8988T (cell line): ENCODE results near the gene THSD7A.

Source experiments
- DNase-seq: peaks from one replicate; pipeline ENCODE4 v3.0.0; 2011

Gene THSD7A

GRCh38 chr7:11811709-11812108, 20.3 kb downstream of the THSD7A start:
- DNase-seq, result no peak

- DNase-seq, result no peak
Observed at GRCh38 chr7:11810043-11810625, 21.9 kb downstream of the THSD7A start.

DNA sequence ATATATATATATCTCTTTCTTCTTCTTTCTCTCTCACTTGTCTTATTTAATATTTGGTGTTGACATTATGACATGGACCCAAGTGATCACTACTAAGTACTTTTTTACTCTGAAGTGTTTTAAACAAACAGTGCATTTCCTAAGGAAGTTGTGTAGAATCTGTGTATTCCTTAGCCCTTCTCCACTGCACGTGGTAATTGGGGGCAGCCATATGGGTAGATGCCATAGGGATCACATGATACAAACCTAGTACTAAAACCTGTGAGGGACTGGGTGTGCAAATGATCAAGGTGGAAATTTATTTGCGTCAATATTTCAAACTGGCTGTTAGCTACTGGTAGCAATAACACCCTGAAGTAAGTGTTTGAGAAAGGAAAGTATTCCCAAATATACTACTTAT, 25.0 kb downstream of the THSD7A start:
- no peak for DNase-seq

DNA sequence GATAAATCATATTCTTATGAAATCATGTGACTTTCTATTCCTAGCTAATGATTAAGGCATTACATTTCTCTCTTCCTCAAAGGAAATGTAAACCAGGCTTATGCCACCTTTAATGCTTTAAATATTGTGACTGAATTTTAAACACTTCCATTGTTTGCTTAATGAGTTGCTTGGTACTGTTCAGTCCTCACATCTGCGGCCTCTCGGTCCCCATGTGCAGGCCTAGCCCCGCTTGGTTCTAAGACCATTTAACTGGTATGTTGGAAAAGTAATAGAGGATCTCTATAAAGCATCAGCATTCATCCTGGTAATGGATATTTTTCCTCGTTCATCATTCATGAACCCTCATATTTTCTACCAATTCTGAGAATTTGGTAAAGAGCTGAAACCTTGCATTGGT, 27.4 kb downstream of the THSD7A start:
- no peak for DNase-seq

DNA sequence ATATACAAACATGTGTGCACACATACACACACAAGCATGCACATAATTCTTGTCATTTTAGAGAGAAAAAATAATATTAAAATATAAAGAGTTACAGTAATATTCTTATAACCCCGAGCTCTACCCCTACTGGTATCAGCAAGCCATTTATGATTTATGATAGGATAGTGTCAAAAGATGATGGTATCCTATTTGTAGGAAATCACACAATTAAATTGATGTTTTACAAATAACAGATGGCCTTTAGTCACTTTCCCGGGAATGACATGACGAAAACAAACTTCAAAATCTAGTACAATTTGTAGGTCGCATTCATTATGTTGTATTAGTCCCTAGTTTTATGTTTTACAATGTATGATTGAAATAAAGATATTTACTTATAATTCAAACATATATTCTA, 36.8 kb downstream of the THSD7A start:
- DNase-seq, result no peak

DNA sequence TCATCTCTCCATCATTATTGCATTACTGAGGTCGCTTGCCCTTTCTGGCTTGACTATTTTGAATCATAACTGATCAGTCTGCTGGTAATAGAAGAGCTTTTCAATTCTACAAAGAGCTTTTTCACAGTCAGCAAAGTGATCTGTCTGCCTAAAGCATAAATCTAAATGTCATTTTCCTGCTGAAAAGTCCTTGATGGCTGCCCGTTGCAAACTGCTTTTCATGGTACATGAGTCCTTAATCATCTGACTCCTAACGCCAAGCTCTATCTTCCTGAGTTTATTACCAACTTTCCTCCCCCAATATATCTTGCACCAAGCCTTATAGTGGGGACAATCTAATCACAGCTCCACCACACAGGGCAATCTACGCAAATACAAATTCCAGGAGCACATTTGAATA, 39.8 kb downstream of the THSD7A start:
- no peak for DNase-seq

DNA sequence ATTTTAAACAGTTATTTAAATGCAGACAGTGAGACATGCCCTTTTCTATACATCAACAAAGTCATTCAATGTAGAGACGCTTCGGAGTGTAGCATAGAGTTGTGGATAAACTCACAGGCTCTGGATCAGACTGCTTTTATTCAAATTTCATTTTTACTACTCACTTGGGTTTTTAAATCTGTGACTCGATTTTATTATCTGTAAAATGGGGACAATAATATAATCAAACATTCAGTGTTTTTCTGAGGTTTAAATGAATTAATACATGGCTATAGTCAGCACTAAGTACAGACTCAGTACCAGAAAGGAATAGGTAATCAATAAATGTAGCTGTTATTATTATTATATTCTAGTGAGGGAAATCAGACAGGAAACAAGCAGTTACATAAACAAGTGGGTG, 43.4 kb downstream of the THSD7A start:
- DNase-seq, result no peak

DNA sequence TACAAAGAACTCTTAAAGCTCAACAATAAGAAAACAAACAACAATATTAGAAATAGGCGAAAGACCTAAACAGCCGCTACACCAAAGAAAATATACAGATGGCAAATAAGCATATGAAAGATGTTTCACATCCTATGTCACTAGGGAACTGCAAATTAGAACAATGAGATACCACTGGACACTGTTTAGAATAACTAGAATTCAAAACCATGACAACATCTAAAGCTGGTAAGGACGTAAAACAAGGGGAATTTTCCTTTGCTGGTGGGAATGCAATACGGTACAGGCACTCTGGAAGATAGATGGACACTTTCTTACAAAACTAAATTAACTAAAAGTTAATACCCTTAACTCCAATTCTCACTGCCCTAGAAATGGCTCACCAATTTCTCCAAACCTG, 44.5 kb downstream of the THSD7A start:
- no peak for DNase-seq

DNA sequence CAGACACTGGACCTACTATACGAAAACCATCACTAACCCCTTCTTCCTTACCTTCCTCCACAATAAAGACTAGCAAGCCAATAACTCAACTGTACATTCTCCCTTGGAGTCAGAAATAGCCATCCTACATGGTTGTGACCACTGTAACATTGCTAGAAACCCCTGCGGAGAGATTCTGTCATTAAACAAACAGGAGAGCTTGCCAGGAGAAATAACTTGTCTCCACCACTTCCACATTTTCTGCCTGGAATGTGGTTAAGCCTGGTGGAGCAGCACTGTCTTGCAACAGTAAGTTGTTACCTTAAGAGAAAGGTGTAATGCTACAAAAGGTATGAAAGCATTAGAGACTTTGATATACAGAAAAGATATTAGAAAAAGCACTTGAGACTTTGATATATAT, 45.8 kb downstream of the THSD7A start:
- DNase-seq, result no peak

GRCh38 chr7:11784769-11785536, 47.0 kb downstream of the THSD7A start:
- no peak for DNase-seq

- no peak for DNase-seq
Observed at GRCh38 chr7:11779864-11780674, 51.9 kb downstream of the THSD7A start.

DNA sequence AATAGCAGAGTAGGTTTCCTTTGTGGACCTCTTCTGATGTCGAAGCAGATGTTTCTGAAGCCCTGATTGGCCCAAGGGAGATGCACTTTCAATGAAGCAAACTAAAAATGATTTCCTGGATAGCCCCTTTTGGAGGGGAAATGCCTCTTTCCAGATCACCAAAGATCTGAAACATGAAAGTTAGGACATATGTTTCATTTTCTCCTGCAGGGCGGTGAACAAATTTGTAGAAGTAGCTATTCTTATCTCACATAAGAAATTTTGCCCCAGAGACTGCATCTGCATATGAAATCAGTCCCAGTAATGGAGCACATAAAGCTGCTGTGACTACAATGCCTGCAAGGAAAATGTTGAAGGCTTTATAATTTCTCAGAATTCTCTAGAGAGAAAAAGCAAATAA, 56.0 kb downstream of the THSD7A start:
- DNase-seq, result no peak

GRCh38 chr7:11775401-11775800, 56.6 kb downstream of the THSD7A start:
- no peak for DNase-seq

GRCh38 chr7:11768263-11768662, 63.7 kb downstream of the THSD7A start:
- no peak for DNase-seq

- no peak for DNase-seq
Observed at GRCh38 chr7:11767148-11767547, 64.8 kb downstream of the THSD7A start.

DNA sequence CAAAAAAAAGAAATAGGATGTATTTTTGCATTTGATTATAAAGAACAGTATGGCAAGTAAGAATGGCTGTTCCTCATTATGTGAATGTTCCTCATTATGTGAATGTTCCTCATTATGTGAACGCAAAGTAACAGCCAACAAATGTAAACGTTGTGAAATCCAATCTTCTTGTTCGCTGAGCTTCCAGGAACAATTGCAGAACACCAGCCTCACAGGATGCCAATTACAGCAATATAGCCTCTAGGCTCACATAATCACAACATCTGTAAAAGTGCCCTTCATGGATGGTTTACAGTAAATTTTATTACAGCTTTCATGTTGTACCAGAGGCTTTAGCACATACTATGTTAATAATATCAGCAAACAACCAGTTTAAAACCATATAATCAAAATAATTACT, 71.6 kb downstream of the THSD7A start:
- DNase-seq, result no peak

- no peak for DNase-seq
Observed at GRCh38 chr7:11758627-11759111, 73.3 kb downstream of the THSD7A start.

GRCh38 chr7:11757153-11757552, 74.8 kb downstream of the THSD7A start:
- DNase-seq, result no peak

DNA sequence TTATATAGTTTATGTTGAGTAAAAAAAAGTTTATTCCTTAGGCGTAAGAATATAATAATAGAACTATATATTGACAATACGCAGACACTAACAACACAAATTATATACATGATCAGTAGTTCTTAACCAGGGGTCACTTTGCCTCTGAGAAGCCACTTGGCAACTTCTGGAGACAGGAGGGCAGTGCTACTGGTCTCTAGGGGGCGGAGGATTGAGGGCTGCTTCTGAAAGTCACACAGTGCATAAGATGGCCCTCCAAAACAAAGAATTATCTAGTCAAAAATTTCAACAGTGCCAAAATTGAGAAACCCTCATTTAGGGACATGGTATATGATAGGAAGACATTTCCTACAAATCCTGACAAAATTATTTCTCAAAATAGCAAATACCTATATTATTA, 77.1 kb downstream of the THSD7A start:
- DNase-seq, result no peak

DNA sequence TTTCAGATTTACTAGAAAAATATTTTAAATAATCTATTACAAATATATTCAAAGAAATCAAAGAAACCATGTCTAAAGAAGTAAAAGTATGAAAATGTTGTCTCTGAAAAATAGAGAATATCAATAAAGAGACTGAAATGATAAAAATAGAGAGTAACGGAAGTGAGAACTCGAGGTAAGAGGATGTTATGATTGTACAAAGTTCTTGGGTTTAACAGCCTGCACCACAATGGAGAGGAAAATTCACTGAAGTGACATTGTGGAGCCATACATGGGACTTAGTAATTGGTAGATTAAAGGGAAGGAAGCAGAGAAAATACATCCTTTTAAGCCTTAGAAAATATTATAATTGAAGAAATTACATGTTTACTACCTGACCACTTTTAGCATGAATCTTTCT, 77.9 kb downstream of the THSD7A start:
- no peak for DNase-seq

DNA sequence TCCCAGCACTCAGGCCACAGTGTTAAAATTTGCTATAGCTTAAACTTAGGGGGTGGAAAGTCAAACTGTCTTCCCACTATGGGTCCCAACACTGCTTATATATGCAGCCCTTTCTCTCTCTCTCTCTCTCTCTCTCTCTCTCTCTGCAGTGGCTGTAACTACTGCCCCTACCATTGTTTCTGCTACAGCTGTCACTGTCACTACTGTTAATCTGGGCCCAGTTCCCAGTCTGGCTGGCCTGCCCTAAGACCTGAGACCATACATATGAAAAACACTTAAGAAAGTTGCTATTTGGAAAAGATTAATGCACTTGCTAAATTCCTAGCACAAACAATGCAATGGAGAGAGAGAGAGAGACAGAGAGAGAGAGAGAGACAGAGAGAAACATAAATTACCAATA, 78.6 kb downstream of the THSD7A start:
- DNase-seq, result no peak

DNA sequence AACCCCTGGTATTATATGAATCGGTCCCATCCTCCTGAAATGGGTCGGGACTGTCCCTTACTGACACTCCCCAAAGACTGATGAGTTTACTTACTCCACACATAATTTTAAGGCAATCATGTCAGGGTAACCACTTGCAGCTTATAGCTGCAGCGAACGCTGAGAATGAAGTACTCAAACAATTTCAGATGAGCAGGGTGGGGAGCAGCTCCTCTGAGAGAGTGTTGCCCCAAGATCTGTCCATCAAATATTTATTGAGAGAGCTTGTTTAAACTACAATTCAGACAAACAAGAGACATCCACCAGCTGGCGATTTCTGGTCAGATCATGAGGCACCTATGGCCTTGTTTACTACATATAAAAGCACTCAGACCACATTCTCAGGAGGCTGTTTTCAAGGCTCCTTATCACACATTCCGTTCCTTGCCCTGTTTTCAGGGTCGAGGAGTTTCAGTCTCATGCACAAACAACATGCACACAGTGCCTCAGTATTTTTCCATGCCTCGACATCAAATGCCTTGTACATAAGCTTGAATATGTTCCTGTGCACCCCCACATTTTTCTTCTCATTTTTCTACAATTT, 80.1 kb downstream of the THSD7A start:
- DNase-seq, result no peak

GRCh38 chr7:11751315-11751714, 80.7 kb downstream of the THSD7A start:
- no peak for DNase-seq

DNA sequence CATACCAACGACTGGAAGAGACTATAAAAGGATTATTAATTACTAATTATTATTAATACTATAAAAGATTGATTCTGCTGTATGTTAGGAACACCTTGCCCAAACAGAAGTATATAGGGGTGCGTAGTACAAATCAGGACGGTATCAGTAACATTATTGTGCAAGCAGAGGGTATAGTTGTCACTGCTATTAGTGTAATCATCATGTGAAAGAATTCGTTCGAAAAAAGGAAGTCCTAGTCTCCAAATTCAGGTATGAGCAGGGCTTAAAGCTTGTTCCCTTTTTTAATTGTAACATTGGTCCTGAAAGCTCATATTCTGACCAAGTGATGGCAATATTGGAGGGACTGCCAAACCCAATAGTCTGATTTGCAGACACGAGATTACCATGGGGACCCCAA, 81.8 kb downstream of the THSD7A start:
- DNase-seq, result no peak
